ENCODE measurements around the gene MTHFR.

Gene MTHFR

GRCh38 chr1:11759791-11760190 is 46.0 kb downstream of the MTHFR start:
- no peak for DNase-seq (ENCODE audit: low read depth in 2 of 2)

- no peak for DNase-seq (ENCODE audit: low read depth in 2 of 2)
These were observed 48.7 kb downstream of the MTHFR start for GRCh38 chr1:11757047-11757446.

- DNase-seq (ENCODE audit: low read depth in 2 of 2) = no peak
These were observed 52.1 kb downstream of the MTHFR start for GRCh38 chr1:11753555-11754208.

GRCh38 chr1:11752359-11753088 is 53.2 kb downstream of the MTHFR start:
- no peak for DNase-seq (ENCODE audit: low read depth in 2 of 2)

GRCh38 chr1:11751087-11751486 is 54.7 kb downstream of the MTHFR start:
- DNase-seq (ENCODE audit: low read depth in 2 of 2) = no peak

- no peak for DNase-seq (ENCODE audit: low read depth in 2 of 2)
These were observed 55.8 kb downstream of the MTHFR start for GRCh38 chr1:11749996-11750395.

- DNase-seq (ENCODE audit: low read depth in 2 of 2) = no peak
These were observed 56.5 kb downstream of the MTHFR start for GRCh38 chr1:11749203-11749689.

- no peak for DNase-seq (ENCODE audit: low read depth in 2 of 2)
These were observed 57.2 kb downstream of the MTHFR start for GRCh38 chr1:11748294-11749202.

GRCh38 chr1:11746795-11747487 is 58.8 kb downstream of the MTHFR start:
- no peak for DNase-seq (ENCODE audit: low read depth in 2 of 2)

GRCh38 chr1:11746092-11746491 is 59.7 kb downstream of the MTHFR start:
- no peak for DNase-seq (ENCODE audit: low read depth in 2 of 2)

GRCh38 chr1:11744287-11744686 is 61.5 kb downstream of the MTHFR start:
- DNase-seq (ENCODE audit: low read depth in 2 of 2) = no peak

GRCh38 chr1:11741919-11742558 is 63.7 kb downstream of the MTHFR start:
- no peak for DNase-seq (ENCODE audit: low read depth in 2 of 2)

GRCh38 chr1:11741482-11741881 is 64.3 kb downstream of the MTHFR start:
- no peak for DNase-seq (ENCODE audit: low read depth in 2 of 2)

- DNase-seq (ENCODE audit: low read depth in 2 of 2) = no peak
These were observed 65.2 kb downstream of the MTHFR start for GRCh38 chr1:11740258-11741192.

- DNase-seq (ENCODE audit: low read depth in 2 of 2) = no peak
These were observed 67.0 kb downstream of the MTHFR start for GRCh38 chr1:11738783-11739182.

GRCh38 chr1:11738096-11738495 is 67.7 kb downstream of the MTHFR start:
- DNase-seq (ENCODE audit: low read depth in 2 of 2) = no peak

- DNase-seq (ENCODE audit: low read depth in 2 of 2) = no peak
These were observed 68.8 kb downstream of the MTHFR start for GRCh38 chr1:11736746-11737639.

GRCh38 chr1:11735854-11736745 is 69.7 kb downstream of the MTHFR start, which contains the start of gene AGTRAP:
Gene AGTRAP, plus strand, starts transcription at chr1:11736136. Its CDS starts 73 bp downstream, at chr1:11736209.
- DNase-seq (ENCODE audit: low read depth in 2 of 2) = peak; percentile 67 to 73

All from stimulated activated CD8-positive, alpha-beta memory T cell treated with anti-CD3 and anti-CD28 coated beads, Interleukin-15, amount 100 ng/mL, for 4 hours (primary cell).